HepG2 (cell line): Measurements from ENCODE around the gene PPP1R12A. TPM values are rescaled to one million over a fixed set of nuclear protein-coding genes. Genes with fewer than 3 reads are reported as not detected.

Experiments
- ARID5B ChIP-seq: IDR thresholded peaks from 2 replicates; pipeline ENCODE4 v1.4.0; 2020; ENCODE audit warnings: mild to moderate bottlenecking, missing genetic modification reagents
- ATF4 ChIP-seq, 2 experiments: fragments of 450-650 bp in 1 of 2; sonication (generic) in 1 of 2; formaldehyde crosslinking; IDR thresholded peaks; 2 replicates each; pipeline versions ENCODE4 v1.5.0 to v1.8.0; 2020 to 2022; ENCODE audit warnings: mild to moderate bottlenecking in 1 of 2, missing genetic modification reagents in 1 of 2
- CREB3 ChIP-seq: sonication (generic); formaldehyde crosslinking; IDR thresholded peaks from 2 replicates; pipeline ENCODE4 v1.5.0; 2020; ENCODE audit warnings: missing genetic modification reagents
- ELF3 ChIP-seq: IDR thresholded peaks from 2 replicates; pipeline ENCODE4 v1.6.1; 2016; ENCODE audit warnings: missing genetic modification reagents, missing compliant biosample characterization
- EZH2 ChIP-seq: conservative IDR thresholded peaks from 2 replicates; pipeline ENCODE4 v1.6.1; 2012; ENCODE audit warnings: mild to moderate bottlenecking, low read depth, low read length, moderate library complexity
- HNRNPH1 ChIP-seq: fragments of 200-400 bp; formaldehyde crosslinking; optimal IDR thresholded peaks from 2 replicates; pipeline ENCODE3; 2017; ENCODE audit warnings: mild to moderate bottlenecking, low read depth, low read length
- HOXA3 ChIP-seq: sonication (generic); formaldehyde crosslinking; IDR thresholded peaks from 2 replicates; pipeline ENCODE4 v1.5.0; 2020; ENCODE audit warnings: missing genetic modification reagents
- IRF9 ChIP-seq: sonication (generic); formaldehyde crosslinking; IDR thresholded peaks from 2 replicates; pipeline ENCODE4 v1.8.0; 2022; ENCODE audit warnings: missing genetic modification reagents, mild to moderate bottlenecking, borderline replicate concordance
- KLF16 ChIP-seq, 2 experiments: sonication (generic) in 1 of 2; formaldehyde crosslinking in 1 of 2; IDR thresholded peaks; 2 replicates each; pipeline versions ENCODE4 v1.6.1 to v1.8.0; 2016 to 2023; ENCODE audit warnings: missing genetic modification reagents in 2 of 2, missing compliant biosample characterization in 1 of 2
- MED13 ChIP-seq: sonication (generic); formaldehyde crosslinking; IDR thresholded peaks from 2 replicates; pipeline ENCODE4 v1.5.0; 2020; ENCODE audit warnings: missing genetic modification reagents
- MTA3 ChIP-seq: sonication (generic); formaldehyde crosslinking; IDR thresholded peaks from 2 replicates; pipeline ENCODE4 v1.4.0; 2020; ENCODE audit warnings: missing genetic modification reagents
- PHF5A ChIP-seq: IDR thresholded peaks from one replicate; pipeline ENCODE4 v1.6.1; 2018; ENCODE audit warnings: low read depth, missing genetic modification reagents; ENCODE audit not compliant: unreplicated experiment
- TCF7 ChIP-seq: sonication (generic); IDR thresholded peaks from 2 replicates; pipeline ENCODE4 v1.6.1; 2016; ENCODE audit warnings: antibody characterized with exemption, low read depth
- TEAD3 ChIP-seq: optimal IDR thresholded peaks from 2 replicates; pipeline ENCODE3; 2016; ENCODE audit warnings: borderline replicate concordance
- ZNF331 ChIP-seq: sonication (generic); formaldehyde crosslinking; IDR thresholded peaks from 2 replicates; pipeline ENCODE4 v1.4.0; 2020; ENCODE audit warnings: missing genetic modification reagents
- ZNF335 ChIP-seq: sonication (generic); formaldehyde crosslinking; IDR thresholded peaks from 2 replicates; pipeline ENCODE4 v1.4.0; 2020; ENCODE audit warnings: missing genetic modification reagents
- ZNF343 ChIP-seq: sonication (generic); formaldehyde crosslinking; IDR thresholded peaks from 2 replicates; pipeline ENCODE4 v1.4.0; 2020; ENCODE audit warnings: mild to moderate bottlenecking, missing genetic modification reagents
- ZNF350 ChIP-seq: sonication (generic); formaldehyde crosslinking; IDR thresholded peaks from 2 replicates; pipeline ENCODE4 v1.4.0; 2020; ENCODE audit warnings: mild to moderate bottlenecking, low read depth, missing genetic modification reagents, borderline replicate concordance
- ZNF709 ChIP-seq: sonication (generic); formaldehyde crosslinking; IDR thresholded peaks from 2 replicates; pipeline ENCODE4 v1.5.0; 2020; ENCODE audit warnings: mild to moderate bottlenecking, missing genetic modification reagents
- ZNF737 ChIP-seq: sonication (generic); formaldehyde crosslinking; IDR thresholded peaks from 2 replicates; pipeline ENCODE4 v1.5.0; 2020; ENCODE audit warnings: missing genetic modification reagents, mild to moderate bottlenecking, borderline replicate concordance
- ZNF782 ChIP-seq: sonication (generic); formaldehyde crosslinking; IDR thresholded peaks from 2 replicates; pipeline ENCODE4 v1.4.0; 2020; ENCODE audit warnings: missing genetic modification reagents, mild to moderate bottlenecking, borderline replicate concordance
- polyA plus RNA-seq, 8 experiments: library from polyadenylated mRNA; depleted of rRNA in 3 of 8; stranded (reverse) in 7 of 8; unstranded in 1 of 8; fragments of >200 nt; fragmentation: Illumina TruSeq in 4 of 8; extraction: Trizol in 4 of 8; gene quantifications; 2 replicates each; pipeline versions ENCODE4 v1.2.1 to v1.2.3, GENCODE V29; 2011 to 2016; ENCODE audit warnings: low read depth in 4 of 8, missing spikeins in 1 of 8, mixed read lengths in 1 of 8; ENCODE audit not compliant: insufficient read depth in 1 of 8
- total RNA-seq, 5 experiments: library from RNA; depleted of rRNA; stranded (reverse); fragments of >200 nt; fragmentation: Illumina TruSeq; extraction: Trizol; gene quantifications; 2 replicates each; pipeline ENCODE4 v1.2.3, GENCODE V29; 2016; ENCODE audit warnings: low read depth in 1 of 5
- TF ChIP-seq, protein P1 (sequence below): sonication (generic); formaldehyde crosslinking; IDR thresholded peaks from 2 replicates; pipeline ENCODE4 v1.4.0; 2020; ENCODE audit warnings: missing genetic modification reagents, mild to moderate bottlenecking, borderline replicate concordance

Gene PPP1R12A
- total and polyA plus RNA-seq, 2 of the 13 experiments (the other 11 are each of a cell fraction or from before 2014, with no cell fraction given) = 23.8 to 50.0 TPM

GRCh38 chr12:79935021-79935623 is at the start of gene PPP1R12A (continued):
- TF ChIP-seq ZNF350 (CRISPR knock-in tag) = peak; percentile 66; the same call in 1 of the 2 replicates
- no peak for TF ChIP-seq MTA3 (CRISPR knock-in tag)
- TF ChIP-seq ZNF737 = no peak
- no peak for TF ChIP-seq IRF9
- peak in 1 of 2 experiments; percentile 54; a peak in 1 of 4 replicates for TF ChIP-seq ATF4 (CRISPR knock-in tag; IDR thresholded peaks at IDR 0.05)
- no peak for TF ChIP-seq TCF7
- no peak for TF ChIP-seq EZH2
- 0 out of 2 replicates have a peak, but pooled peaks have one; percentile 53 for TF ChIP-seq ZNF343
- peak; percentile 57 for TF ChIP-seq HNRNPH1
- TF ChIP-seq PHF5A (CRISPR knock-in tag) = no peak
- TF ChIP-seq, protein P1, sequence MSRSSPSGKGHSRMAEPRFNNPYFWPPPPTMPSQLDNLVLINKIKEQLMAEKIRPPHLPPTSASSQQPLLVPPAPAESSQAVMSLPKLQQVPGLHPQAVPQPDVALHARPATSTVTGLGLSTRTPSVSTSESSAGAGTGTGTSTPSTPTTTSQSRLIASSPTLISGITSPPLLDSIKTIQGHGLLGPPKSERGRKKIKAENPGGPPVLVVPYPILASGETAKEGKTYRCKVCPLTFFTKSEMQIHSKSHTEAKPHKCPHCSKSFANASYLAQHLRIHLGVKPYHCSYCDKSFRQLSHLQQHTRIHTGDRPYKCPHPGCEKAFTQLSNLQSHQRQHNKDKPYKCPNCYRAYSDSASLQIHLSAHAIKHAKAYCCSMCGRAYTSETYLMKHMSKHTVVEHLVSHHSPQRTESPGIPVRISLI (CRISPR knock-in tag) = no peak
- 0 out of 2 replicates have a peak, but pooled peaks have one; percentile 38 for TF ChIP-seq MED13
- 0 out of 4 replicates have a peak, but pooled peaks of 1 of the 2 experiments have one; percentile 65 for TF ChIP-seq KLF16 (CRISPR knock-in tag; IDR thresholded peaks at IDR 0.05)
- TF ChIP-seq ELF3 (CRISPR knock-in tag) = peak; percentile 82
- peak; percentile 50 for TF ChIP-seq ARID5B (CRISPR knock-in tag)
- peak; percentile 27 for TF ChIP-seq TEAD3 (CRISPR knock-in tag)
- peak; percentile 86; the same call in 1 of the 2 replicates for TF ChIP-seq ZNF782
- TF ChIP-seq HOXA3 (CRISPR knock-in tag) = peak; percentile 70; the same call in 1 of the 2 replicates
- TF ChIP-seq ZNF335 = no peak
- TF ChIP-seq ZNF709 = peak; percentile 69
- peak; percentile 84; the same call in 1 of the 2 replicates for TF ChIP-seq ZNF331 (CRISPR knock-in tag)
- TF ChIP-seq CREB3 (CRISPR knock-in tag) = no peak
